Adrenal gland (tissue), 12 donors: ENCODE measurements around the gene EPHB6. TPM values are rescaled to one million over a fixed set of nuclear protein-coding genes. Genes with fewer than 3 reads are reported as not detected.

Source experiments
- DNase-seq, 7 donors: peaks; one replicate each; pipeline ENCODE4 v3.0.0-alpha.2; 2019 to 2020
- H3K27ac ChIP-seq, 5 donors: fragments of 200-600 bp; sonication (generic) in 4 of 5; 1 replicate in 3 of 5; 2 replicates in 2 of 5; pipeline versions ENCODE4 v1.5.1 to v1.8.0; 2016 to 2020; ENCODE audit warnings: mild to moderate bottlenecking in 1 of 5
- H3K27me3 ChIP-seq: fragments of 200-600 bp; 2 replicates; pipeline ENCODE4 v1.8.0; 2021
- H3K36me3 ChIP-seq, 2 donors: fragments of 200-600 bp; replicated peaks in 1 of 2; 1 replicate in 1 of 2; 2 replicates in 1 of 2; pipeline versions ENCODE4 v1.5.1 to v1.8.0; 2018 to 2022
- H3K4me1 ChIP-seq, 2 donors: fragments of 200-600 bp; replicated peaks in 1 of 2; 1 replicate in 1 of 2; 2 replicates in 1 of 2; pipeline versions ENCODE4 v1.5.1 to v1.8.0; 2018 to 2021
- H3K4me3 ChIP-seq, 4 donors: fragments of 200-600 bp; sonication (generic) in 3 of 4; one replicate each; pipeline ENCODE4 v1.5.1; 2016 to 2018
- H3K9me3 ChIP-seq, 3 donors: fragments of 200-600 bp; sonication (generic) in 1 of 3; replicated peaks in 1 of 3; 1 replicate in 2 of 3; 2 replicates in 1 of 3; pipeline versions ENCODE4 v1.5.1 to v1.8.0; 2016 to 2021
- CTCF ChIP-seq, 6 experiments: fragments of 450-650 bp in 4 of 6; fragments of 200-600 bp in 2 of 6; sonication (generic) in 1 of 6; IDR thresholded peaks; 1 replicate in 5 of 6; 2 replicates in 1 of 6; pipeline versions ENCODE4 v1.5.1 to v1.8.0; 2016 to 2021; ENCODE audit warnings: antibody characterized with exemption in 6 of 6, mild to moderate bottlenecking in 2 of 6, moderate library complexity in 1 of 6
- POLR2A ChIP-seq, 2 donors: fragments of 450-650 bp; IDR thresholded peaks; one replicate each; pipeline ENCODE4 v1.6.1; 2017; ENCODE audit warnings: antibody characterized with exemption in 2 of 2, mild to moderate bottlenecking in 2 of 2, moderate library complexity in 1 of 2
- WGBS, 4 donors: extraction: QIAGEN DNeasy Blood & Tissue Kit in 2 of 4; methylation state at CpG; one replicate each; pipeline versions ENCODE4 v1.1.5 to v1.1.7; 2013 to 2017; 5-methylcytosine and 5-hydroxymethylcytosine counted together
- intact Hi-C, 2 donors: fragments of 100-400 bp; cut with DNase I; formaldehyde crosslinking; loops; one replicate each; pipeline versions ENCODE4 v1.14.1 to v1.15.0; 2022 to 2023
- polyA plus RNA-seq, 3 donors: library from polyadenylated mRNA; stranded (reverse); fragments of 200-250 nt in 2 of 3; fragments of 350-450 nt in 1 of 3; fragmentation: Illumina TruSeq in 1 of 3; extraction: RNeasy Lipid Tissue Mini Kit (QIAGEN cat#74804) in 1 of 3; gene quantifications; one replicate each; pipeline ENCODE4 v1.2.3, GENCODE V29; 2013 to 2014
- total RNA-seq, 9 donors: library from RNA; depleted of rRNA in 4 of 9; stranded (reverse); fragments of >200 nt in 4 of 9; fragments of 120-200 nt in 1 of 9; fragmentation: NEBNext Ultra II Directional in 1 of 9; extraction: Animal tissue kit (Norgen Biotek cat#: 25700) in 1 of 9; gene quantifications; one replicate each; pipeline versions ENCODE4 v1.1.0 to v1.2.4, GENCODE V29; 2013 to 2023
- donor health status: healthy with polysubstance abuse.
- donor health status: Bipolar disorder and iron deficiency.
- donor health status: DM: yes; HTN: yes; CAD: no.
- donor health status: DM: no; HTN: no; CAD: no.
- donor health status: DM: no; HTN: no; CAD: no.
- donor health status: DM: yes; HTN: yes; CAD: no.

Gene EPHB6
- total and polyA plus RNA-seq, 12 donors, result 0.78 to 17.2 (median 3.7) TPM

- TF ChIP-seq POLR2A (IDR thresholded peaks at IDR 0.05), result no peak
- TF ChIP-seq CTCF (IDR thresholded peaks at IDR 0.05), result no peak
- WGBS, 4 donors, result 68 to 72% (median 69%) methylated on average over 6 of the region's 6 CpGs
- no peak for DNase-seq
- Histone ChIP-seq H3K4me1 (no peaks in the 10 kb centered on the region), H3K27ac (no peak overlapping the region), H3K4me3 (no peak overlapping the region), H3K36me3 (no peaks in the 10 kb centered on the region), H3K27me3 (no peaks in the 10 kb centered on the region), H3K9me3 (no peaks in the 10 kb centered on the region)
- intact Hi-C loops, result no loop called here
Measured at GRCh38 chr7:142833174-142834048, 21.5 kb upstream of the EPHB6 start.

GRCh38 chr7:142835487-142835886 lies 19.4 kb upstream of the EPHB6 start:
- Histone ChIP-seq H3K27me3 (no peaks in the 10 kb centered on the region), H3K27ac (no peak overlapping the region), H3K9me3 (no peaks in the 10 kb centered on the region), H3K4me1 (no peaks in the 10 kb centered on the region), H3K4me3 (no peak overlapping the region), H3K36me3 (no peaks in the 10 kb centered on the region)
- TF ChIP-seq POLR2A (IDR thresholded peaks at IDR 0.05) (no peak), CTCF (IDR thresholded peaks at IDR 0.05) (no peak)
- intact Hi-C loops, result no loop called here
- DNase-seq, result no peak
- 24 to 54% (median 31%) methylated on average over 3 of the region's 3 CpGs for WGBS, 4 donors

GRCh38 chr7:142836426-142836825 lies 18.4 kb upstream of the EPHB6 start:
- WGBS, 4 donors, result 81 to 92% (median 84%) methylated on average over 3 of the region's 3 CpGs
- Histone ChIP-seq H3K36me3 (no peaks in the 10 kb centered on the region), H3K27ac (no peak overlapping the region), H3K9me3 (no peaks in the 10 kb centered on the region), H3K4me1 (no peaks in the 10 kb centered on the region), H3K4me3 (no peak overlapping the region), H3K27me3 (no peaks in the 10 kb centered on the region)
- TF ChIP-seq POLR2A (IDR thresholded peaks at IDR 0.05) (no peak), CTCF (IDR thresholded peaks at IDR 0.05) (no peak)
- intact Hi-C loops, result no loop called here
- no peak for DNase-seq

GRCh38 chr7:142838461-142839213 lies 16.2 kb upstream of the EPHB6 start:
- Histone ChIP-seq H3K4me1 (no peaks in the 10 kb centered on the region), H3K27ac (no peak overlapping the region), H3K27me3 (no peaks in the 10 kb centered on the region), H3K9me3 (no peaks in the 10 kb centered on the region), H3K36me3 (no peaks in the 10 kb centered on the region), H3K4me3 (no peak overlapping the region)
- intact Hi-C loops, result no loop called here
- no peak for TF ChIP-seq POLR2A (IDR thresholded peaks at IDR 0.05)
- WGBS, 4 donors, result 63 to 73% (median 67%) methylated on average over 4 of the region's 4 CpGs
- DNase-seq, result no peak
